CD4-positive, alpha-beta T cell treated with Interleukin-17A for 1 hour (primary cell): Measurements from ENCODE around the gene ADCY1.

Experiments used
- DNase-seq: peaks from one replicate; pipeline ENCODE4 v3.0.0-alpha.2; 2020

ADCY1 gene

GRCh38 chr7:45595809-45596664, 21.9 kb downstream of the ADCY1 start:
- DNase-seq = no peak

- no peak for DNase-seq
Observed at GRCh38 chr7:45596665-45597095, 22.5 kb downstream of the ADCY1 start.

GRCh38 chr7:45597286-45597984, 23.3 kb downstream of the ADCY1 start:
- no peak for DNase-seq

- no peak for DNase-seq
Observed at GRCh38 chr7:45598886-45599520, 24.8 kb downstream of the ADCY1 start.

- DNase-seq = no peak
Observed at GRCh38 chr7:45599851-45600706, 25.9 kb downstream of the ADCY1 start.

- no peak for DNase-seq
Observed at GRCh38 chr7:45601094-45601493, 26.9 kb downstream of the ADCY1 start.

GRCh38 chr7:45601816-45602540, 27.8 kb downstream of the ADCY1 start:
- DNase-seq = no peak

- no peak for DNase-seq
Observed at GRCh38 chr7:45606050-45606449, 31.9 kb downstream of the ADCY1 start.

GRCh38 chr7:45606931-45607330, 32.8 kb downstream of the ADCY1 start:
- DNase-seq = no peak

- no peak for DNase-seq
Observed at GRCh38 chr7:45609180-45609579, 35.0 kb downstream of the ADCY1 start.

- DNase-seq = no peak
Observed at GRCh38 chr7:45610019-45610418, 35.9 kb downstream of the ADCY1 start.

- DNase-seq = no peak
Observed at GRCh38 chr7:45610660-45611299, 36.6 kb downstream of the ADCY1 start.

GRCh38 chr7:45617166-45617565, 43.0 kb downstream of the ADCY1 start:
- no peak for DNase-seq

GRCh38 chr7:45622058-45622457, 47.9 kb downstream of the ADCY1 start:
- no peak for DNase-seq

- no peak for DNase-seq
Observed at GRCh38 chr7:45623157-45623556, 49.0 kb downstream of the ADCY1 start.

GRCh38 chr7:45623740-45624391, 49.7 kb downstream of the ADCY1 start:
- DNase-seq = no peak

- no peak for DNase-seq
Observed at GRCh38 chr7:45624392-45624760, 50.2 kb downstream of the ADCY1 start.

GRCh38 chr7:45625067-45625466, 50.9 kb downstream of the ADCY1 start:
- no peak for DNase-seq

GRCh38 chr7:45625714-45626440, 51.7 kb downstream of the ADCY1 start:
- DNase-seq = no peak
